Keratinocyte (primary cell): ENCODE data around the gene ADI1. TPM values are rescaled to one million over a fixed set of nuclear protein-coding genes. Genes with fewer than 3 reads are reported as not detected.
"Not testable (repeated sequence)": the region's sequence is repeated elsewhere in the genome, so short reads cannot be mapped to it uniquely, and the experiment has no call there.

Experiments
- DNase-seq: peaks from one replicate; pipeline ENCODE4 v3.0.0-alpha.2; 2011; ENCODE audit warnings: low read depth, missing footprints, low spot score
- FAIRE-seq: peaks from 2 replicates; lab custom pipeline; 2011; peaks lifted over from hg19 to GRCh38; lab: Jason Lieb, UNC
- H2AFZ ChIP-seq: 2 replicates; pipeline ENCODE4 v1.6.0; 2012; ENCODE audit warnings: low read length, control low read depth, inconsistent platforms; ENCODE audit not compliant: control insufficient read depth
- H3K27ac ChIP-seq: 2 replicates; pipeline ENCODE4 v1.5.1; 2011; ENCODE audit warnings: low read length; ENCODE audit not compliant: control insufficient read depth, insufficient read depth
- H3K27me3 ChIP-seq: 3 replicates; pipeline ENCODE4 v1.6.0; 2011; ENCODE audit warnings: low read length; ENCODE audit not compliant: control insufficient read depth, insufficient read depth; ENCODE audit errors: extremely low read depth
- H3K36me3 ChIP-seq, 2 experiments: 2 replicates in 1 of 2; 3 replicates in 1 of 2; pipeline ENCODE4 v1.5.1; 2011; ENCODE audit warnings: low read length in 2 of 2, mild to moderate bottlenecking in 1 of 2; ENCODE audit not compliant: control insufficient read depth in 2 of 2, insufficient read depth in 2 of 2; ENCODE audit errors: extremely low read depth in 1 of 2
- H3K4me1 ChIP-seq: 3 replicates; pipeline ENCODE4 v1.5.1; 2011; ENCODE audit warnings: low read length; ENCODE audit not compliant: control insufficient read depth, insufficient read depth; ENCODE audit errors: extremely low read depth
- H3K4me2 ChIP-seq: 3 replicates; pipeline ENCODE4 v1.6.0; 2011; ENCODE audit warnings: low read depth, low read length; ENCODE audit not compliant: control insufficient read depth, insufficient read depth; ENCODE audit errors: extremely low read depth
- H3K4me3 ChIP-seq, 3 experiments: fragments of 200-600 bp in 1 of 3; sonication (generic) in 1 of 3; 2 replicates in 2 of 3; 3 replicates in 1 of 3; pipeline ENCODE4 v1.5.1; 2011 to 2016; ENCODE audit warnings: low read length in 3 of 3, mild to moderate bottlenecking in 3 of 3, control low read depth in 2 of 3, inconsistent platforms in 1 of 3, low read depth in 1 of 3, mixed read lengths in 1 of 3, mixed run types in 1 of 3, moderate library complexity in 1 of 3; ENCODE audit not compliant: control insufficient read depth in 2 of 3, insufficient read depth in 2 of 3; ENCODE audit errors: extremely low read depth in 1 of 3
- H3K79me2 ChIP-seq: 2 replicates; pipeline ENCODE4 v1.6.0; 2012; ENCODE audit warnings: low read length; ENCODE audit not compliant: control insufficient read depth, insufficient read depth
- H3K9ac ChIP-seq: 3 replicates; pipeline ENCODE4 v1.6.0; 2011; ENCODE audit warnings: low read length; ENCODE audit not compliant: control insufficient read depth, insufficient read depth; ENCODE audit errors: extremely low read depth
- H3K9me1 ChIP-seq: 3 replicates; pipeline ENCODE4 v1.6.0; 2011; ENCODE audit warnings: low read length; ENCODE audit not compliant: control insufficient read depth, insufficient read depth; ENCODE audit errors: extremely low read depth
- H3K9me3 ChIP-seq: 2 replicates; pipeline ENCODE4 v1.5.1; 2012; ENCODE audit warnings: low read depth, low read length; ENCODE audit not compliant: control insufficient read depth
- H4K20me1 ChIP-seq: 3 replicates; pipeline ENCODE4 v1.6.0; 2011; ENCODE audit warnings: low read length; ENCODE audit not compliant: control insufficient read depth, insufficient read depth; ENCODE audit errors: extremely low read depth
- CTCF ChIP-seq, 3 experiments: IDR thresholded peaks in 1 of 3; conservative IDR thresholded peaks in 1 of 3; optimal IDR thresholded peaks in 1 of 3; 2 replicates in 2 of 3; 3 replicates in 1 of 3; pipeline versions ENCODE3 to v1.5.1; 2011; ENCODE audit warnings: low read length in 3 of 3, mild to moderate bottlenecking in 3 of 3, moderate library complexity in 2 of 3, control low read depth in 1 of 3, inconsistent platforms in 1 of 3; ENCODE audit not compliant: insufficient read depth in 2 of 3; ENCODE audit errors: extremely low read depth in 1 of 3
- EZH2 ChIP-seq: IDR thresholded peaks from one replicate; pipeline ENCODE4 v1.6.1; 2012; ENCODE audit warnings: inconsistent platforms, mild to moderate bottlenecking, low read length, moderate library complexity
- dilution Hi-C: fragments of 300-500 bp; cut with MboI; formaldehyde crosslinking; loops from one replicate; pipeline ENCODE4 v1.7.0; 2020; ENCODE audit warnings: low sequenced_read_pairs; ENCODE audit not compliant: extremely low pct_ligation_motif_present
- polyA plus RNA-seq, 5 experiments: library from polyadenylated mRNA; depleted of rRNA in 3 of 5; stranded (reverse) in 3 of 5; stranded (forward) in 1 of 5; unstranded in 1 of 5; fragments of >200 nt; gene quantifications; 1 replicate in 1 of 5; 2 replicates in 3 of 5; 3 replicates in 1 of 5; pipeline versions ENCODE4 v1.2.1 to v1.2.3, GENCODE V29; 2011 to 2012; ENCODE audit warnings: missing spikeins in 2 of 5, low read depth in 1 of 5, low replicate concordance in 1 of 5

ADI1 gene
- polyA plus RNA-seq, 1 donor (not counting 4 experiments of a cell fraction or from before 2014, with no cell fraction given), result 47.4 TPM

- Histone ChIP-seq H3K27me3 (no peaks in the 10 kb centered on the region), H3K79me2 (no peaks in the 10 kb centered on the region), H3K36me3 (peaks cover 19 to 21% of the 10 kb centered on the region in 2 experiments), H3K27ac (no peak overlapping the region), H3K4me1 (no peaks in the 10 kb centered on the region), H3K9me3 (no peaks in the 10 kb centered on the region), H3K9me1 (no peaks in the 10 kb centered on the region), H3K4me3 (no peak overlapping the region), H2AFZ (no peak overlapping the region), H4K20me1 (no peaks in the 10 kb centered on the region), H3K4me2 (no peak overlapping the region), H3K9ac (no peak overlapping the region)
- no peak for FAIRE-seq
- DNase-seq, result no peak
- dilution Hi-C loops, result no loop called here
- TF ChIP-seq CTCF (optimal IDR thresholded peaks at IDR 0.05 in 1 of 3, IDR thresholded peaks at IDR 0.05 in 1 of 3, conservative IDR thresholded peaks at IDR 0.05 in 1 of 3; ENCODE audit: extremely low read depth in 1 of 3, insufficient read depth in 2 of 3, low read length in 3 of 3), result no peak
Observed at GRCh38 chr2:3449936-3450335, 69.4 kb downstream of the ADI1 start.

GRCh38 chr2:3449086-3449485, 70.2 kb downstream of the ADI1 start:
- no peak for FAIRE-seq
- Histone ChIP-seq H3K36me3 (peaks cover 19 to 21% of the 10 kb centered on the region in 2 experiments), H3K27me3 (no peaks in the 10 kb centered on the region), H3K9me1 (no peaks in the 10 kb centered on the region), H2AFZ (no peak overlapping the region), H3K9me3 (no peaks in the 10 kb centered on the region), H4K20me1 (no peaks in the 10 kb centered on the region), H3K9ac (no peak overlapping the region), H3K79me2 (no peaks in the 10 kb centered on the region), H3K4me1 (no peaks in the 10 kb centered on the region), H3K27ac (no peak overlapping the region), H3K4me2 (no peak overlapping the region), H3K4me3 (no peak overlapping the region)
- no peak for DNase-seq
- no peak for TF ChIP-seq CTCF (optimal IDR thresholded peaks at IDR 0.05 in 1 of 3, IDR thresholded peaks at IDR 0.05 in 1 of 3, conservative IDR thresholded peaks at IDR 0.05 in 1 of 3; ENCODE audit: extremely low read depth in 1 of 3, insufficient read depth in 2 of 3, low read length in 3 of 3)
- no peak for TF ChIP-seq EZH2
- dilution Hi-C loops, result no loop called here

- H3K27me3 ChIP-seq, H3K4me1 ChIP-seq, DNase-seq, H3K4me3 ChIP-seq, H2AFZ ChIP-seq, H3K9me3 ChIP-seq, H3K27ac ChIP-seq, H3K9ac ChIP-seq, H4K20me1 ChIP-seq, dilution Hi-C loops, H3K79me2 ChIP-seq, H3K4me2 ChIP-seq, H3K9me1 ChIP-seq, FAIRE-seq: not testable (repeated sequence)
- peaks cover 23 to 26% of the 10 kb centered on the region in 2 experiments for H3K36me3 ChIP-seq
Observed at GRCh38 chr2:3448441-3448911, 70.9 kb downstream of the ADI1 start.
